Endothelial cell (in vitro differentiated cells): ENCODE data around the gene SPIB. TPM values are rescaled to one million over a fixed set of nuclear protein-coding genes. Genes with fewer than 3 reads are reported as not detected.
"Not testable (repeated sequence)": the region's sequence is repeated elsewhere in the genome, so short reads cannot be mapped to it uniquely, and the experiment has no call there.

ENCODE experiments used
- DNase-seq: peaks from one replicate; pipeline ENCODE4 v3.0.0; 2021; ENCODE audit warnings: low spot score
- H3K27ac Mint-ChIP-seq: one replicate; pipeline ENCODE4 v1.8.0; 2021; ENCODE audit warnings: mixed read lengths, inconsistent platforms; ENCODE audit not compliant: unreplicated experiment
- H3K27me3 Mint-ChIP-seq: one replicate; pipeline ENCODE4 v1.8.0; 2021; ENCODE audit warnings: mild to moderate bottlenecking, moderate library complexity, mixed read lengths, inconsistent platforms; ENCODE audit not compliant: unreplicated experiment
- H3K36me3 Mint-ChIP-seq: one replicate; pipeline ENCODE4 v1.8.0; 2021; ENCODE audit warnings: mild to moderate bottlenecking, low read depth, mixed read lengths, inconsistent platforms; ENCODE audit not compliant: unreplicated experiment
- H3K4me1 Mint-ChIP-seq: one replicate; pipeline ENCODE4 v1.8.0; 2021; ENCODE audit warnings: mild to moderate bottlenecking, mixed read lengths, inconsistent platforms; ENCODE audit not compliant: unreplicated experiment
- H3K4me3 Mint-ChIP-seq: one replicate; pipeline ENCODE4 v1.8.0; 2021; ENCODE audit warnings: mild to moderate bottlenecking, mixed read lengths, inconsistent platforms; ENCODE audit not compliant: unreplicated experiment
- H3K9me3 Mint-ChIP-seq: one replicate; pipeline ENCODE4 v1.8.0; 2021; ENCODE audit warnings: mixed read lengths, inconsistent platforms; ENCODE audit not compliant: unreplicated experiment
- total RNA-seq: library from RNA; stranded (reverse); fragmentation: NEBNext Ultra II Directional; extraction: Animal tissue kit (Norgen Biotek cat#: 25700); gene quantifications from one replicate; pipeline ENCODE4 v1.2.1, GENCODE V29; 2021; ENCODE audit not compliant: unreplicated experiment
- TF ChIP-seq, protein P1 (sequence below): fragments of 200-600 bp; sonication (generic); IDR thresholded peaks from one replicate; pipeline ENCODE4 v1.5.0; 2021; ENCODE audit warnings: antibody characterized with exemption; ENCODE audit not compliant: unreplicated experiment

Gene SPIB
- total RNA-seq, 1 donor from 2014 or later = not detected

GRCh38 chr19:50465000-50465399 lies 46.3 kb downstream of the SPIB start:
- Mint-ChIP-seq H3K36me3 (peaks cover 9% of the 10 kb centered on the region), H3K27ac (no peak overlapping the region), H3K4me1 (no peaks in the 10 kb centered on the region), H3K27me3 (peaks cover 8% of the 10 kb centered on the region), H3K4me3 (no peak overlapping the region), H3K9me3 (peaks cover 27% of the 10 kb centered on the region)
- DNase-seq = no peak
- TF ChIP-seq, protein P1, sequence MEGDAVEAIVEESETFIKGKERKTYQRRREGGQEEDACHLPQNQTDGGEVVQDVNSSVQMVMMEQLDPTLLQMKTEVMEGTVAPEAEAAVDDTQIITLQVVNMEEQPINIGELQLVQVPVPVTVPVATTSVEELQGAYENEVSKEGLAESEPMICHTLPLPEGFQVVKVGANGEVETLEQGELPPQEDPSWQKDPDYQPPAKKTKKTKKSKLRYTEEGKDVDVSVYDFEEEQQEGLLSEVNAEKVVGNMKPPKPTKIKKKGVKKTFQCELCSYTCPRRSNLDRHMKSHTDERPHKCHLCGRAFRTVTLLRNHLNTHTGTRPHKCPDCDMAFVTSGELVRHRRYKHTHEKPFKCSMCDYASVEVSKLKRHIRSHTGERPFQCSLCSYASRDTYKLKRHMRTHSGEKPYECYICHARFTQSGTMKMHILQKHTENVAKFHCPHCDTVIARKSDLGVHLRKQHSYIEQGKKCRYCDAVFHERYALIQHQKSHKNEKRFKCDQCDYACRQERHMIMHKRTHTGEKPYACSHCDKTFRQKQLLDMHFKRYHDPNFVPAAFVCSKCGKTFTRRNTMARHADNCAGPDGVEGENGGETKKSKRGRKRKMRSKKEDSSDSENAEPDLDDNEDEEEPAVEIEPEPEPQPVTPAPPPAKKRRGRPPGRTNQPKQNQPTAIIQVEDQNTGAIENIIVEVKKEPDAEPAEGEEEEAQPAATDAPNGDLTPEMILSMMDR = no peak

DNA sequence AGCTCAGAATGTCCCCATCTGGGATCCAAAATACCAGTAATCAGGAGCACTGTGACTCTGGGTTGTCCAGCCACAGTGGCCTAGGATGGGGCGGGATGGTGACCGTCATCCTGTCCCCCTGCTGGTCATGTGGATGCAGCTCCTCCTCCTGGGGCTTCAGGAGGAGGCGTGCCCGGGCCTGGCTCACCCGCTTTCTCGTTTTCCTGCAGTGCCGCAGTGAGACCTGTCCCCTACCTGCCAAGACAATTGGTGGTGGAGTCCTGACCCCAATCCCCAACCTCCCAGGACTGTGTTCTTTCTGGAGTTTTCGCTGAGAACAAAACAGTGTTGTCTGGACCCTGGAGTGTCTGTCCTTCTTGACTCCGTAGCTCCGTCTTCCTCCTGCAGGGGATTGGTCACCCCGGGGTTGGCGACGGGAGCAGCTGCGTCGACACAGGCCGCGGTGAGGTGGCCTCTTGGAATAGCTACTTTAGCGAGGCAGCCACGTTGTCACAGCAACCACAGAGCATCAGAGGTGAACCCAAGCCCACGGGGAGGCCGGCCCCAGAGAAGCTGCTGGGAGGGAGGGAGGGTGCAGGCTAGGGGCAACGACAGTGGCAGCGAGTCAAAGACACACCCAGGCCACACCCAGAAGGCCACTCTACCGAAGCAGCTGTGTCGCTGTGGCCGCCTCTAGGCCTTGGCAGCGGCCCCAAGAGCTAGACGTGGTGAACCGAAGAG lies 47.4 kb downstream of the SPIB start:
- H3K4me1 Mint-ChIP-seq = no peaks in the 10 kb centered on the region
- TF ChIP-seq, protein P1 = no peak
- DNase-seq = no peak
- H3K27me3 Mint-ChIP-seq = peaks cover 8% of the 10 kb centered on the region
- H3K36me3 Mint-ChIP-seq = peaks cover 9% of the 10 kb centered on the region
- H3K4me3 Mint-ChIP-seq = no peak overlapping the region
- H3K27ac Mint-ChIP-seq = no peak overlapping the region
- H3K9me3 Mint-ChIP-seq = peaks cover 27% of the 10 kb centered on the region

- Mint-ChIP-seq H3K36me3 (peaks cover 9% of the 10 kb centered on the region), H3K27me3 (peaks cover 8% of the 10 kb centered on the region), H3K27ac (no peak overlapping the region), H3K4me3 (no peak overlapping the region), H3K4me1 (no peaks in the 10 kb centered on the region), H3K9me3 (peaks cover 27% of the 10 kb centered on the region)
- TF ChIP-seq, protein P1 = no peak
- no peak for DNase-seq
Observed at GRCh38 chr19:50466706-50467039, 47.9 kb downstream of the SPIB start.

DNA sequence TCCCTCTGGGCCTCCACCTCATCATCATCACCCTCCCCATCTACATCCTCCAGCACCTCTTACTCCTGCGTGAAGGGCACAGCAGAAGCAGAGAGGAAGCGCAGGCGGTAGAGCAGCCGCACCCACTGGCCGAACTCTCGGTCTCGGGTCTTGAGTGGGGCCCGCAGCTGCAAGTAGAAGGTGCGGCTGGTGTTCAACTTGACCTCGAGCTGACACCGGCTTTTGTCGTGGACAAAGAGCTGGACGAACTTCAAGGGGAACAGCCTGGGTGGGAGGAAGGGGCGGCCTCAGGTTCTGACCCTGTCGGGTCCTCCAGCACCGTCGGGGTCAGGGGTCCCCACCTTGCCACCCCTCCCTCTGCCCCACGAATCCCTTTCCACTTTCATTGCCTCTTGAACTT lies 48.8 kb downstream of the SPIB start:
- TF ChIP-seq, protein P1 = no peak
- DNase-seq = no peak
- H3K27ac Mint-ChIP-seq = no peak overlapping the region
- no peaks in the 10 kb centered on the region for H3K4me1 Mint-ChIP-seq
- H3K4me3 Mint-ChIP-seq = no peak overlapping the region
- H3K9me3 Mint-ChIP-seq = peaks cover 27% of the 10 kb centered on the region
- peaks cover 8% of the 10 kb centered on the region for H3K27me3 Mint-ChIP-seq
- H3K36me3 Mint-ChIP-seq = peaks cover 9% of the 10 kb centered on the region

- Mint-ChIP-seq H3K27ac (no peak overlapping the region), H3K4me3 (no peak overlapping the region), H3K27me3 (peaks cover 9% of the 10 kb centered on the region), H3K36me3 (peaks cover 9% of the 10 kb centered on the region), H3K9me3 (peaks cover 33% of the 10 kb centered on the region), H3K4me1 (no peaks in the 10 kb centered on the region)
- TF ChIP-seq, protein P1 = no peak
- DNase-seq = no peak
Observed at GRCh38 chr19:50468818-50469217, 50.1 kb downstream of the SPIB start.

DNA sequence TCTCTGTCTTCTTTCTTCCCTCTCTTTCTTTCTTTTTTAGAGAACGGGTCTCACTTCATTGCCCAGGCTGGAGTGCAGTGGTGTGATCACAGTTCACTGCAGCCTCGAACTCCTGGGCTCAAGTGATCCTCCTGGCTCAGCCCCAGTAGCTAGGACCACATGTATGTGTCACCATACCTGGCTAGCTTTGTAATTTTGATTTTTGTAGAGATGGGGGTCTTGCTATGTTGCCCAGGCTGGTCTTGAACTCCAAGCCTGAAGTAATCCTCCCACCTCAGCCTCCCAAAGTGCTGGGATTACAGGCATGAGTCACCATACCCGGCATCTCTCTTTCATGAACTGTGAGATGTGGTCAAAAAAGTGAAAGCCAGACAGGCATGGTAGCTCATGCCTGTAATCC lies 54.6 kb downstream of the SPIB start:
- H3K4me3 Mint-ChIP-seq, H3K27ac Mint-ChIP-seq: not testable (repeated sequence)

More for the DNA sequence above, 54.6 kb downstream of the SPIB start:
- peaks cover 44% of the 10 kb centered on the region for H3K9me3 Mint-ChIP-seq
- H3K27me3 Mint-ChIP-seq = peaks cover 18% of the 10 kb centered on the region
- peaks cover 27% of the 10 kb centered on the region for H3K36me3 Mint-ChIP-seq
- not testable (repeated sequence) for DNase-seq, H3K4me1 Mint-ChIP-seq
